Upper lobe of left lung (tissue), 6 donors: ENCODE measurements around the gene YPEL3. TPM values are rescaled to one million over a fixed set of nuclear protein-coding genes. Genes with fewer than 3 reads are reported as not detected.

ENCODE experiments used
- ATAC-seq, 2 donors: fragments of 200-7000 bp; cut with Tn5 transposase; one replicate each; pipeline ENCODE4 v1.9.1; 2022; ENCODE audit warnings: mild to moderate bottlenecking in 2 of 2, moderate library complexity in 2 of 2; ENCODE audit not compliant: low FRiP score in 2 of 2
- DNase-seq, 2 donors: peaks; one replicate each; pipeline ENCODE4 v3.0.0-alpha.2; 2019 to 2020
- H3K27ac ChIP-seq, 4 donors: fragments of 200-600 bp; sonication (generic); one replicate each; pipeline ENCODE4 v1.5.1; 2016 to 2019
- H3K27me3 ChIP-seq, 4 donors: fragments of 200-600 bp; sonication (generic); one replicate each; pipeline ENCODE4 v1.5.1; 2017 to 2019
- H3K36me3 ChIP-seq, 4 donors: fragments of 200-600 bp; sonication (generic); one replicate each; pipeline ENCODE4 v1.5.1; 2016 to 2019
- H3K4me1 ChIP-seq, 4 donors: fragments of 200-600 bp; sonication (generic); one replicate each; pipeline ENCODE4 v1.5.1; 2018 to 2019
- H3K4me3 ChIP-seq, 4 donors: fragments of 200-600 bp; sonication (generic); one replicate each; pipeline ENCODE4 v1.5.1; 2017 to 2019; ENCODE audit warnings: mild to moderate bottlenecking in 2 of 4, moderate library complexity in 1 of 4
- H3K9me3 ChIP-seq, 4 donors: fragments of 200-600 bp; sonication (generic); one replicate each; pipeline ENCODE4 v1.5.1; 2018 to 2019
- EP300 ChIP-seq, 4 donors: sonication (generic); formaldehyde crosslinking; IDR thresholded peaks; one replicate each; pipeline ENCODE4 v1.5.1; 2017; ENCODE audit warnings: antibody characterized with exemption in 4 of 4, control low read depth in 2 of 4
- POLR2A ChIP-seq, 4 donors: fragments of 450-650 bp; IDR thresholded peaks; one replicate each; pipeline ENCODE4 v1.5.1; 2016 to 2017; ENCODE audit warnings: antibody characterized with exemption in 4 of 4, mild to moderate bottlenecking in 2 of 4
- POLR2AphosphoS5 ChIP-seq, 2 donors: sonication (generic); formaldehyde crosslinking; IDR thresholded peaks; one replicate each; pipeline ENCODE4 v1.5.1; 2017; ENCODE audit warnings: antibody characterized with exemption in 2 of 2
- WGBS, 2 donors: methylation state at CpG; one replicate each; pipeline ENCODE4 v1.1.5; 2017 to 2018; 5-methylcytosine and 5-hydroxymethylcytosine counted together
- total RNA-seq, 6 donors: library from RNA; depleted of rRNA in 4 of 6; stranded (reverse); fragments of >200 nt in 4 of 6; gene quantifications; one replicate each; pipeline versions ENCODE4 v1.1.0 to v1.2.1, GENCODE V29; 2016 to 2021
- TF ChIP-seq, protein P1 (sequence below), 6 experiments: fragments of 450-650 bp in 4 of 6; fragments of 200-600 bp in 2 of 6; sonication (generic) in 2 of 6; IDR thresholded peaks; one replicate each; pipeline ENCODE4 v1.5.1; 2016 to 2019; ENCODE audit warnings: antibody characterized with exemption in 6 of 6
- donor health status: DM: no; HTN: no; CAD: no; lungs with moderate emphysema.
- donor health status: DM: no; HTN: yes; CAD: no; lungs with severe emphysema.

The YPEL3 gene
- total RNA-seq, 6 donors from 2014 or later: 81.5 to 228 (median 116) TPM

DNA sequence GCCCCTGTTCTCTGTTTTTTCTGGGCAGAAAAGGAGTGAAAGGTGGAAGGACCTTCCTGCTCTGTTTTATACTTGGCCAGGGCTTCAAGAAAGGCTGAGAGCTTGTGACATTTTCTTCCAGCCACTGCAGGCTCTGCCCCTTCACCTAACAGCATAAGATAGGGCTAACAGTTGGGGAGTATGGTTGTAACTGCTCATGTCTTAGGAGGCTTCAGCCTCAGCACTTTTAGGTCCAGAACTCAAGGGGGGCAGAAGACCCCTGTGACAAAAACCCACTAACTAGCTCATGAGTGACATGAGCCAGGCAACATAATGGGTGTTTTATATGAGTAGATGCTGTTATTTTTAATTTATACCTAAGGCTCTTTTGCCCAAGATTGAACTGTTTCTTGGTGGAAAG, 25.5 kb downstream of the YPEL3 start:
- no peak overlapping the region for H3K27ac ChIP-seq
- no peaks in the 10 kb centered on the region for H3K27me3 ChIP-seq
- ATAC-seq (no peak), DNase-seq (no peak)
- H3K4me1 ChIP-seq: peaks cover 29 to 54% (median 40%) of the 10 kb centered on the region in 4 donors
- peaks cover 29 to 67% (median 58%) of the 10 kb centered on the region in 4 donors for H3K36me3 ChIP-seq
- no peak overlapping the region for H3K4me3 ChIP-seq
- TF ChIP-seq, protein P1, sequence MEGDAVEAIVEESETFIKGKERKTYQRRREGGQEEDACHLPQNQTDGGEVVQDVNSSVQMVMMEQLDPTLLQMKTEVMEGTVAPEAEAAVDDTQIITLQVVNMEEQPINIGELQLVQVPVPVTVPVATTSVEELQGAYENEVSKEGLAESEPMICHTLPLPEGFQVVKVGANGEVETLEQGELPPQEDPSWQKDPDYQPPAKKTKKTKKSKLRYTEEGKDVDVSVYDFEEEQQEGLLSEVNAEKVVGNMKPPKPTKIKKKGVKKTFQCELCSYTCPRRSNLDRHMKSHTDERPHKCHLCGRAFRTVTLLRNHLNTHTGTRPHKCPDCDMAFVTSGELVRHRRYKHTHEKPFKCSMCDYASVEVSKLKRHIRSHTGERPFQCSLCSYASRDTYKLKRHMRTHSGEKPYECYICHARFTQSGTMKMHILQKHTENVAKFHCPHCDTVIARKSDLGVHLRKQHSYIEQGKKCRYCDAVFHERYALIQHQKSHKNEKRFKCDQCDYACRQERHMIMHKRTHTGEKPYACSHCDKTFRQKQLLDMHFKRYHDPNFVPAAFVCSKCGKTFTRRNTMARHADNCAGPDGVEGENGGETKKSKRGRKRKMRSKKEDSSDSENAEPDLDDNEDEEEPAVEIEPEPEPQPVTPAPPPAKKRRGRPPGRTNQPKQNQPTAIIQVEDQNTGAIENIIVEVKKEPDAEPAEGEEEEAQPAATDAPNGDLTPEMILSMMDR (IDR thresholded peaks at IDR 0.05): no peak
- TF ChIP-seq POLR2A (IDR thresholded peaks at IDR 0.05) (no peak), POLR2AphosphoS5 (IDR thresholded peaks at IDR 0.05) (no peak), EP300 (IDR thresholded peaks at IDR 0.05) (no peak)
- no peaks in the 10 kb centered on the region for H3K9me3 ChIP-seq

DNA sequence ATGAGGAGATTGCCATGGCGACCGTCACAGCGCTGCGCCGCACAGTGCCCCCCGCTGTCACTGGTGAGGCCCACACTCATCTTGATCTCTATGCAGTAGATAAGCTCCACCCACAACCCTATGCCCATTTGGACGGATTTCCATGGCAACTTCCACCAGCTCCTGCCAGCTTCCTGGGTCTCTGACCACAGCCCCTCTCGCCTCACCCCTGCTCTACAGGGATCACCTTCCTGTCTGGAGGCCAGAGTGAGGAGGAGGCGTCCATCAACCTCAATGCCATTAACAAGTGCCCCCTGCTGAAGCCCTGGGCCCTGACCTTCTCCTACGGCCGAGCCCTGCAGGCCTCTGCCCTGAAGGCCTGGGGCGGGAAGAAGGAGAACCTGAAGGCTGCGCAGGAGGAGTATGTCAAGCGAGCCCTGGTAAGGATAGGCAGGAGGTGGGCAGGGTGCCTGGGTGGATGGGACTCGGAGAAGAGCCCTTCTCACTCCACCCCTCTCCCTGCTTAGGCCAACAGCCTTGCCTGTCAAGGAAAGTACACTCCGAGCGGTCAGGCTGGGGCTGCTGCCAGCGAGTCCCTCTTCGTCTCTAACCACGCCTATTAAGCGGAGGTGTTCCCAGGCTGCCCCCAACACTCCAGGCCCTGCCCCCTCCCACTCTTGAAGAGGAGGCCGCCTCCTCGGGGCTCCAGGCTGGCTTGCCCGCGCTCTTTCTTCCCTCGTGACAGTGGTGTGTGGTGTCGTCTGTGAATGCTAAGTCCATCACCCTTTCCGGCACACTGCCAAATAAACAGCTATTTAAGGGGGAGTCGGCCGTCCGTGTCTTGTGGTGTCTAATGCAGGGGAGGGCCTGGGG, 26.2 kb downstream of the YPEL3 start:
- 81 to 83% methylated on average over 31 of the region's 31 CpGs for WGBS, 2 donors
- ATAC-seq (no peak), DNase-seq (peak in 1 of 2 donors; percentile 82)
- peak overlapping the region in 2 of 4 donors; percentile 19 to 37 for H3K27ac ChIP-seq
- H3K36me3 ChIP-seq: peaks cover 29 to 67% (median 58%) of the 10 kb centered on the region in 4 donors
- TF ChIP-seq, protein P1 (IDR thresholded peaks at IDR 0.05): no peak
- no peak for TF ChIP-seq POLR2A (IDR thresholded peaks at IDR 0.05)
- no peak for TF ChIP-seq POLR2AphosphoS5 (IDR thresholded peaks at IDR 0.05)
- TF ChIP-seq EP300 (IDR thresholded peaks at IDR 0.05): no peak
- peaks cover 24 to 47% (median 34%) of the 10 kb centered on the region in 4 donors for H3K4me1 ChIP-seq
- no peaks in the 10 kb centered on the region for H3K9me3 ChIP-seq
- no peak overlapping the region for H3K4me3 ChIP-seq
- no peaks in the 10 kb centered on the region for H3K27me3 ChIP-seq

DNA sequence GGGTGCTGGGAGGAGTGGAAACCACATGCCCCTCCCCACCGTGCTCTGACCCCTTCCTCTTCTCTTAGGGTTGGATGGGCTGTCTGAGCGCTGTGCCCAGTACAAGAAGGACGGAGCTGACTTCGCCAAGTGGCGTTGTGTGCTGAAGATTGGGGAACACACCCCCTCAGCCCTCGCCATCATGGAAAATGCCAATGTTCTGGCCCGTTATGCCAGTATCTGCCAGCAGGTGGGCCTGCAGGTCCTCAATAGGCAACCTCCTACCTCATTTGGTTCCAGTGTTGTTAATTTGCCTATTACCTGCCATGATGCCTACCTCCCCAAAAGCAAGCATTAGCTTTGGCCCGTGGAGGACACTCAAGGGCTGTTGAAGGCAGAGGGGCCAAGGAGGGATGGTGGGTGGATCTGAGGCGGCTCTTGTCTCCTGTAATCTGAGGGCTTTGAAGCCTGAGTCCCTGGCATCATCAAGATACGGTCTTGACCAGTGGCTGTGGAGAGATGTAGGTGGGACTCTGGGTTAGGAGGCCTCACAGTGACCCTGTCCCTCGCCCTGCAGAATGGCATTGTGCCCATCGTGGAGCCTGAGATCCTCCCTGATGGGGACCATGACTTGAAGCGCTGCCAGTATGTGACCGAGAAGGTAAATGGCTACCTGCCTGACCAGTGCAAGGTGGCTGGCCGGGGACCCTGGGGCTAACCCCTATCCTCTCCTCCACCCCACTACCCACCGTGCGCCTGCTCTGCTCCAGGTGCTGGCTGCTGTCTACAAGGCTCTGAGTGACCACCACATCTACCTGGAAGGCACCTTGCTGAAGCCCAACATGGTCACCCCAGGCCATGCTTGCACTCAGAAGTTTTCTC, 27.0 kb downstream of the YPEL3 start:
- Histone ChIP-seq H3K27me3 (no peaks in the 10 kb centered on the region), H3K4me3 (no peak overlapping the region), H3K9me3 (no peaks in the 10 kb centered on the region), H3K36me3 (peaks cover 29 to 67% (median 58%) of the 10 kb centered on the region in 4 donors), H3K27ac (peak overlapping the region in 2 of 4 donors; percentile 28 to 37), H3K4me1 (peaks cover 28 to 45% (median 34%) of the 10 kb centered on the region in 4 donors)
- ATAC-seq (no peak), DNase-seq (no peak)
- WGBS, 2 donors: 81 to 84% methylated on average over 11 to 17 of the region's 17 CpGs
- no peak for TF ChIP-seq POLR2AphosphoS5 (IDR thresholded peaks at IDR 0.05)
- TF ChIP-seq, protein P1 (IDR thresholded peaks at IDR 0.05): peak in 5 of 6 experiments; percentile 18 to 68 (median 31)

DNA sequence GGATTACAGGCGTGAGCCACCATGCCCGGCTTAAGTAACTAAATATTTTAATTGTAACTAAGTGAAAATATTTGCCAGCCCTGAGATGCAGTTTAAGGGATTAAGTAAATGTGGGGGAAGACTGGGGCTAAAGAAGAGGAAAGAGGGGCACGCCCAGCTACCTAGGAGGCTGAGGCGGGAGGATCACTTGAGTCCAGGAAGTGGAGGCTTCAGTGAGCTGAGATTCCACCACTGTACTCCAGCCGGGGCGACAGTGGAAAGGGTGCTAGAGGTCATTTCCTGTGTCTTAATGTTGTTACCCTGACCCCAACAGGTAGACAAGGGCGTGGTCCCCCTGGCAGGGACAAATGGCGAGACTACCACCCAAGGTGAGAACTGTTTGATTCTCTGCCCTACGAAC, 27.7 kb downstream of the YPEL3 start:
- Histone ChIP-seq H3K4me3 (no peak overlapping the region), H3K4me1 (peaks cover 35 to 51% (median 41%) of the 10 kb centered on the region in 4 donors), H3K9me3 (no peaks in the 10 kb centered on the region), H3K27me3 (no peaks in the 10 kb centered on the region), H3K36me3 (peaks cover 29 to 62% (median 58%) of the 10 kb centered on the region in 4 donors), H3K27ac (peak overlapping the region in 2 of 4 donors; percentile 28 to 37)
- TF ChIP-seq POLR2A (IDR thresholded peaks at IDR 0.05) (no peak), EP300 (IDR thresholded peaks at IDR 0.05) (no peak), POLR2AphosphoS5 (IDR thresholded peaks at IDR 0.05) (no peak)
- TF ChIP-seq, protein P1 (IDR thresholded peaks at IDR 0.05): no peak
- ATAC-seq (no peak), DNase-seq (no peak)
- 85 to 92% methylated on average over 8 to 9 of the region's 9 CpGs for WGBS, 2 donors
